Neural crest cell (in vitro differentiated cells): ENCODE data around the gene NBPF3. TPM values are rescaled to one million over a fixed set of nuclear protein-coding genes. Genes with fewer than 3 reads are reported as not detected.

Experiments
- DNase-seq: peaks from one replicate; pipeline ENCODE4 v3.0.0; 2021; ENCODE audit warnings: low read depth, mixed read lengths, low spot score
- H3K27ac Mint-ChIP-seq: one replicate; pipeline ENCODE4 v1.8.0; 2021; ENCODE audit warnings: mild to moderate bottlenecking, mixed read lengths; ENCODE audit not compliant: unreplicated experiment
- H3K27me3 Mint-ChIP-seq: 2 replicates; pipeline ENCODE4 v1.8.0; 2021; ENCODE audit warnings: low read depth, mild to moderate bottlenecking, mixed read lengths
- H3K36me3 Mint-ChIP-seq: 2 replicates; pipeline ENCODE4 v1.8.0; 2021; ENCODE audit warnings: low read depth, mild to moderate bottlenecking, mixed read lengths
- H3K4me1 Mint-ChIP-seq: 2 replicates; pipeline ENCODE4 v1.8.0; 2021; ENCODE audit warnings: mixed read lengths
- H3K4me3 Mint-ChIP-seq: one replicate; pipeline ENCODE4 v1.8.0; 2021; ENCODE audit warnings: mild to moderate bottlenecking, mixed read lengths
- H3K9me3 Mint-ChIP-seq: 2 replicates; pipeline ENCODE4 v1.8.0; 2021; ENCODE audit warnings: mixed read lengths
- CTCF ChIP-seq: fragments of 200-600 bp; sonication (generic); conservative IDR thresholded peaks from 2 replicates; pipeline ENCODE4 v1.5.0; 2021; ENCODE audit warnings: antibody characterized with exemption, mild to moderate bottlenecking
- total RNA-seq: library from RNA; stranded (reverse); gene quantifications from 2 replicates; pipeline ENCODE4 v1.2.1, GENCODE V29; 2021

The NBPF3 gene
- total RNA-seq, 1 donor from 2014 or later = 19.2 TPM

DNA sequence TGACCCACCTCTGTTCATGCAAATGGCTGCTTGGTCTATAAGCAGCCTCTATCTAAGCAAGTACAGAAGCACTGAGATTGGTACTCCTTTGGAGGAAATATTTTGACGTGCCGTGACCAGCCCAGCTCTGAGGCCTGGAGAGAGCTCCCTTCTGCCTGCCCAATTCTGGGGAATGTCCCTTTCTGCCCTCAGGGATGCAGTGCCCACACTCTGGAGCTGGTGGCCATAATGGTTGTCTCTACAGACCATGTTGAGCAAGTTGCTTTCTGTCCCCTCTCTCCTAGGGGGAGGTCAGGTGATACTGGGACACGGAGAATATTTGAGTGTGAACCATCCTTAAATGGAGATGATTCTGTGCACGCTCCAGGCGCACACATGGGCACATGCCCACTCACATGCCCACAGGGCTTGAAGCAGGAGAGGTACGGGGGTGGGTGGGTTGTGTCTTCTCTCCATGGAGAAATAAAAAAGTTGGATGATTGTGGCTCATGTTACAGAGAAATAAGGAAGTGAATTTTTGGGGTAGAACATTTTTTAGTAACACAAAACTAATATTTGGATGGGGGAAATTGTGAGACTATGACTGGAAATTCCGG, 55.4 kb downstream of the NBPF3 start:
- no peak for TF ChIP-seq CTCF
- Mint-ChIP-seq H3K9me3 (no peaks in the 10 kb centered on the region), H3K4me1 (no peaks in the 10 kb centered on the region), H3K27me3 (peaks cover 6% of the 10 kb centered on the region), H3K27ac (no peak overlapping the region), H3K4me3 (no peak overlapping the region), H3K36me3 (no peaks in the 10 kb centered on the region)
- DNase-seq = no peak

DNA sequence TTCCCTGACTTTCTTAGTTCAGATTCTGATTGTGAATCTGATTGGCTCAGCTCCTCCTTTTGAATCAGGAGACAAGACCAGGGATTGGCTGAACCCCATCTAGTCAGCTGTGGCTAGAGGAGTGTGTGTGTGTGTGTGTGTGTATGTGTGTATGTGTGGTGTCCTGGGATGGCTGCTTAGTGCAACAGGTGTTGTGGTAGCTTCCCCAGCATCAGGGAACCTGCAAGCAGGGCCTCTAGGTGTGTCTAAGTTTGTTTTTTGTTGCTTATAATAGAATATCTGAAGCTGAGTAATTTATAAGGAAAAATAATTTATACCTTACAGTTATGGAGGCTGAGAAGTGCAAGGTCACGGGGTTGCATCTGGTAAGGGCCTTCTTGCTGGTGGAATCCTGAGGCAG, 56.1 kb downstream of the NBPF3 start:
- no peaks in the 10 kb centered on the region for H3K36me3 Mint-ChIP-seq
- H3K27ac Mint-ChIP-seq = no peak overlapping the region
- no peaks in the 10 kb centered on the region for H3K9me3 Mint-ChIP-seq
- no peaks in the 10 kb centered on the region for H3K4me1 Mint-ChIP-seq
- no peak overlapping the region for H3K4me3 Mint-ChIP-seq
- H3K27me3 Mint-ChIP-seq = peaks cover 6% of the 10 kb centered on the region
- no peak for TF ChIP-seq CTCF
- no peak for DNase-seq

- Mint-ChIP-seq H3K9me3 (no peaks in the 10 kb centered on the region), H3K4me3 (no peak overlapping the region), H3K27ac (no peak overlapping the region), H3K4me1 (no peaks in the 10 kb centered on the region), H3K36me3 (no peaks in the 10 kb centered on the region), H3K27me3 (peaks cover 6% of the 10 kb centered on the region)
- no peak for TF ChIP-seq CTCF
- no peak for DNase-seq
These were observed 56.9 kb downstream of the NBPF3 start for GRCh38 chr1:21496886-21497285.

DNA sequence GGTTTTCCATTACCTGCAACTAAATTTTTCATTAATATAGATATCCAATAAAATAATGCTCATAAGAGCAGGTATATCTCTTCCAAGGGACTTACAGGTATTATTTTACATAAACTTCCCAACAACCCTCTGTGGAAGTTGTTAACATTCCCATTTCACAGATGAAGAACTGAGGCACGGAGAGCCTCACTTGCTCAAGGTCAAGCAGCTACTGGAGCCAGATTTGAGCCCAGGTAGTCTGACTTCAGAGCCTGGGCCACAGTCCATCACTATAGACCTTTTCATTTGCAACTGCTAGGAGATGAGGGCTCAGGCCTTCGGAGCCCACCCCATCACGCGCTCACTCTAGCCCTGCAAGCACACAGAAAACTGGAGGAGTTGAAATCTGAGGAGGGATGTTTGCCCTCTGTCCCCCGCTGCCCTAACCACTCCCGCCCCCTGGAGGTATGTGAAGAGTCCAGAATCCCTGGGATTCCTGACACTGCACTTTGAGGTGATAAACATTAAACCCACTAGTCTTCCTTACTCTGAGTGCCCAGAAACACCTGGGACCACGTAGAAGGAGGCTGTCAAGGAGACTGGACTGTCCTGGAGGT, 57.6 kb downstream of the NBPF3 start:
- H3K9me3 Mint-ChIP-seq = no peaks in the 10 kb centered on the region
- H3K36me3 Mint-ChIP-seq = no peaks in the 10 kb centered on the region
- no peak overlapping the region for H3K4me3 Mint-ChIP-seq
- no peak for DNase-seq
- H3K27ac Mint-ChIP-seq = no peak overlapping the region
- no peaks in the 10 kb centered on the region for H3K4me1 Mint-ChIP-seq
- TF ChIP-seq CTCF = no peak
- H3K27me3 Mint-ChIP-seq = peaks cover 3% of the 10 kb centered on the region

DNA sequence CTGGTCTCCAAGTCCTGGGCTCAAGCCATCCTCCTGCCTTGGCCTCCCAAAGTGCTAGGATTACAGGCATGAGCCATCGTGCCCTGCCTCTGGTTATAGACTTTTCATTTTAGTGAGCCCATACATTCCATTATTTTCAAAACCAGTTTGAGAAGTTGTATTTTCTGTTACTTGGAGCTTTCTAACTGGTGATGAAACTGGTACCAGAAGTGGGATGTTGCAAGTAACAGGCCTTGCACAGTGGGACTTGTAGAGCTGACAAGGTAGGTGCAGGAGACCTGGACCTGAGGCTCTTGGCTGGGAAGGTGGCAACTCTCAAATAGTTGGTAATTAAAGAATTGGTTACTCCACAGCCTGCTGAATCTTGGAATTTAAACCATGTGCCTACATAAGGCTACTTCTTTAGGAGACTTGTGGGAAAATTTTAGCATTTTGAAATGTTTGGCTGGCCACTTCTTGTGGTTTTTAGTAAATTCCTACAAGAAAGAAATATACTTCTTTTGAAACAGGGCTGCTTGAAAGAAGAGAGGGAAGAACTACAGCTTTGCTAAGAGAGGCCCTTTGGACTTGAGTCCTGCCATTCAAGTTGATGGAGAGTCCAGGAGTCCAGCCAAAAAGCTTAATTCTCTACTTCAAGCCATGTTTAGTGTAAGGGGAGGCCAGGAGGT, 59.5 kb downstream of the NBPF3 start:
- TF ChIP-seq CTCF = no peak
- H3K27me3 Mint-ChIP-seq = peaks cover 2% of the 10 kb centered on the region
- H3K36me3 Mint-ChIP-seq = no peaks in the 10 kb centered on the region
- no peak overlapping the region for H3K4me3 Mint-ChIP-seq
- H3K27ac Mint-ChIP-seq = no peak overlapping the region
- H3K9me3 Mint-ChIP-seq = no peaks in the 10 kb centered on the region
- no peak for DNase-seq
- H3K4me1 Mint-ChIP-seq = peaks cover 7% of the 10 kb centered on the region
